Superior temporal gyrus (tissue), 1 donor: Measurements from ENCODE around the gene AP5B1.

ENCODE experiments used
- DNase-seq: peaks from one replicate; pipeline ENCODE4 v3.0.0-alpha.2; 2016; ENCODE audit errors: extremely low spot score

The AP5B1 gene, protein sequence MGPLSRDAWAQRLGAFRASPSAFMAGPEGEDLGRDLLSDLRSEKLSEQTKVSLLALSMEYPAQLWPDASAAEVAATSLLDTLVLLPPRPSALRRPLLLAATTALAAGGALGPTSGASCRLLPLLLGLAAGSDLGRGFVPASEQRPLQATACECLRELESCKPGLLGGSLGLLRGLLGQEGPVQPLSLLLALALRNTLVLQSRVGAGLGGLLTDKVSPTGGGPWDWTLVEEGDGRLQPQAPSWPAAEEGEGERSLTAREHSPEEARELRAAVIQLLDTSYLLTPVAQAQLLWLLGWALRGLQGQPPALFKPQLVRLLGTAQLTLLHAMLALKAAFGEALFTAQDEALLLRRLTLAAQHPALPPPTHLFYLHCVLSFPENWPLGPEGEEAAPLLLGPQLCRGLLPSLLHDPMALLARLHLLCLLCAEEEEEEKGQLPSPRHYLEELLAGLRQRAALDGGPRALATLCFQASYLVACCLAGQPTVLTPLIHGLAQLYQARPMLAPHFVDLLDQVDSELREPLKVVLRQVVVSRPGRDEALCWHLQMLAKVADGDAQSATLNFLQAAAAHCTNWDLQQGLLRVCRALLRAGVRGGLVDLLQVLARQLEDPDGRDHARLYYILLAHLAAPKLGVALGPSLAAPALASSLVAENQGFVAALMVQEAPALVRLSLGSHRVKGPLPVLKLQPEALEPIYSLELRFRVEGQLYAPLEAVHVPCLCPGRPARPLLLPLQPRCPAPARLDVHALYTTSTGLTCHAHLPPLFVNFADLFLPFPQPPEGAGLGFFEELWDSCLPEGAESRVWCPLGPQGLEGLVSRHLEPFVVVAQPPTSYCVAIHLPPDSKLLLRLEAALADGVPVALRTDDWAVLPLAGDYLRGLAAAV

DNA sequence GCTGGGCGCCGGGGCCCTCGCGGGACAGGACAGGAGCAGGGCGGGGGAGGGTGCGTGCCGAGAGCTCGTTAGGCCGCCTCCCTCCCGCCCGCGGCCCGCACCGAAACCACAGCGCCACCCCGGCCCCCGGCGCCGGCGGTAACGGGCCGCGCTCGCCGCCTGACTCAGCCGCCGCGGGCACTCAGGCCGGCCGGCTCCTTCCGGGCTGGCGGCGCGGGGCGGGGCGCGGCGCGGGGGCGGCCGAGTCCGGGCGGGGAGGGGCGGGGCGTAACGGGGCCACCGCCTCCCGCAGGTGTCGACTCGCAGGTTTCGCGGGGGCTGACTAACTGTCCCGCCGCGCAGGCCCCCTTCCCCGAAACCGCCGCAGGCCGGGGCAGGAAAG lies at the start of gene AP5B1:
Gene AP5B1 (minus strand): TSS at position 207 of the 382 bp plus-strand sequence. CDS start 385 bp downstream, outside the sequence.
- peak; percentile 18 for DNase-seq

DNA sequence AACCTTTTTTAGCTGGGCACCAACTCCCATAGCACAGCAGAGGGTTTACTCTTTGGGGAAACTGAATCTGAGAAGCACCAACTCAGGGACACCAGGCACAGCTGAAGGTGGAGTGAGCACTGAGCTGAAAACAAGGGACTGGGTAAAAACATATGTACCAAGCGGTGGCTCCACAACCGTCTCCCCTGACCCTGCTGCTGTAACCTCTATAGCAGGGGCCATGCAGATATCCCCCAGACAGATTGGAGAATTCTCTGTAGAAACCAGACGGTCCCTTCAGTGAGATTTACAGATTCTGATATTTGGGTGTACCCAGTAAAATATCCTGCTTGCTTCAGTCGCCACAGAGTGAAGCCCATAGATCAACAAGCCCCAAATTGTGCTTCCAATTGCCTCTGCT lies 48.7 kb upstream of the AP5B1 start:
- DNase-seq: no peak

DNA sequence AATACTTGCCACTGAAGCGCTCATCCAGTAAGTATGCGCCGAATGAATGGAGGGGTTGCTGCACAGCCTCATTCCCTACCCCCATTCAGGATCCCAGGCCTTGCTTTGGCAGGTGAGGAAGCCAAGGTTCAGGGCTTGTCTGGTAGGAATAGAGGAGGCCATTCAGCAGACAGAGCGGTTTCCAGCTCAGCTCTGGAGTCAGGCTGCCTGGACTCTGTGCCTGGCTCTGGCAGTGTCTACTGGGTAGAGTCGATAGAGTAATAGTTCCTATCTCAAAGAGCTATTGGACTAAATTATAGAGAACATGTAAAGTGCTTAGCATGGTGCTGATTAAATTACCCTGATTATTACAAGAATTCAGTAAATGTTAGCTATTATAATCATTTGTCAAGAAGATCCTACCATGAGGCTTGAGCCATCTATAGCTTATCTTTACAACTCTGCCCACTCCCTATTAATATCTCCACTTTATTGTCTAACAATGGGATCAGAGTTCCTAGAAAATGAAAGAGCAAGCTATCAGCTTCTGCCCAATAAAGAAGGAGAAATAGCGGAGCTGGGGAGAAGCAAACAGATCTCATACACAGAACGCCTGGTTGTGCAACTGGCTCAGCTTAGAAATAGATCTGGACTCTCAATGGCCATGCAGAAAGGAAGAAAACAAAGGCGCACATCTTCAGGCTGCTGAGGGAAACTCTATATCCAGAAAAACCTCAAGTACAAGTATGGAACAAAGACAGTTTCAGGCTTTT lies 46.4 kb upstream of the AP5B1 start:
- DNase-seq: no peak

DNA sequence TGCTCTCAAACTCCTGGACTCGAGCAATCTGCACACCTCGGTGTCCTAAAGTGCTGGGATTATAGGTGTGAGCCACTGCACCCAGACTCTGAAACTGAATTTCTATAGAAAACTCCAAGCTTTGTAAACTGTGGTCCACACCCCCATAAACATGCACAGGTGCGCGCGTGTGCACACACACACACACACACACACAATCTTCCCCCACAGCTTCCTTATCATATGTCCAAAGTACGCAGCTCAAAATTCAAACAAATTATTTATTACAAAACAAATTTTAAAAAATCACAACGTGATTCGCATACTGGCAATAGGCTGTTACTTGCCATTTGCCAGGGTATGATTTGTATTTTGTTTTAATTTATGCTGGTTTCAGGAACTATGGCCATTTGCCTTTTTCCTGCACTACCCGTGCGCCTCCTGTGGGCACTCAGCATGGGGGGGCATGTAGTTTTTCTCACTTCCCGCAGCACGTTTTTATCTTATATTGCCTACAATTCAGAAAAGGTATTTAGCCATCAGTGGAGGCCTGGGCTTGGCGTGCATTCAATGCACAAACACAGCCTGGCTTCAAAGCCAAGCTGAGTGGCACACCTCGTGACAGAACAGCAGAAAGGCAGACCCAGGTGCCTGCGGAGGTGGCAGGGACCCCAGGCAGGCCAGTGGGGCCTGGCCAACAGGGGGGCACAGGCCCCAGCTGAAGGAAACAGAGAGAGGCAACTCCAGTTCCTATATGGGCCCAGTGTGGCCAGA lies 42.2 kb upstream of the AP5B1 start:
- DNase-seq: no peak

DNA sequence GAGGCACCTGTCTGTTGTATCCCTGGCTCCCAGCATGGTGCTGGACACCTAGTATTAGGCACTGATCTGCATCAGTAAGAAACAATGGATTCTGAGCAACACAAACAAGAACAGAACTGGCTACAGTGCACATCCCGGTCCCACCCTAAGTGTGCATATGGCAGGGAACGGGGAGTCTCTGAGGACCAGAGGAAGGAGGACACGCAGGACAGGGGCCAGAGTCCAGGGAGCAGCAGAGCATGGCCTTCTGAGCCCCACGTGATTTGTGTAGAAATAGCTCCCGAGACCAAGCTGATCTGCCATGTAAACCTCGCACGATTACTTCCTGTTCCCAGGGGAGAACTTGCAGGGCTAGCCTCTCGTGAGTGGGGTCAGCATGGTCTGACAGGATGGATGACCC lies 40.3 kb upstream of the AP5B1 start:
- DNase-seq: no peak

DNA sequence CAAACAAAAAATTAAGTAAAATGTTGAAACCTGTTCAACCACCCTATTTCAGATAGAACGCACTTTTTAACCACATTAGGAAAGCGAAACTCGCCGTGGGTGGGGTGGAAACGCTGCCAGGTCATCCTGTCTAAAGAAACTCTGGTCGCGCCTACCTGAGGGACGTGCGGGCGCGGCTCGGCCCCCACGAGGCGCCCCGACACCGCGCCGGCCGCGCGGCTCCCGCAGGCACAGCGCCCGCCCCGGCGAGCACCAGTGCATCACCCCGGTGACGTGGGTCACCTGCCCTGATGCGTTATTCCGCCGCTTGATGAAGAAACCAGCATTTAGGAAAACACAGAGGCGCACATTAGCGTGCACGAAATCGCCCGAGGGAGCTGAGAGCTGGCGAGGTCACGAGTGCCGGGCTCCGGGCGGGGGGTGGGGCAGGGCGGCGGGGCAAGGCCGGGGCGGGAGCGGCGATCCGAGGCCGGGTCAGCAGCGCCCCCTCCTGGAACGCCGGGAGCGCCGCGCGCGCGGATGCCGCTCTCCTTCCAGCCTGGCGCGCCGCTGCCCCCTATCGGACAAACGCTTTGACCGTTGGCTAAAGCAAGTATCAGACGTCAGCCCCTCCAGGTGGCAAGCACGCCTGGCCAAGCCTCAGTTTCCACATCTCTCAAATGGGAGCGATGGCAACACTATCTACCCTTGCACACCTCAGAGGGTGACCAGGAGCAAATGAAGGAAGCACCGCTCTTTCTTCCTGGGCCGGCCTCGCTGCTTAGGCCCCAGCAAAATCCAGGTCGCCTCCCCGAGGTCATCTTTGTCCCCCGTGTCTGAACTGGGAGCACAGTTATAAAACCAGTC lies 37.3 kb upstream of the AP5B1 start:
- DNase-seq: peak; percentile 93

DNA sequence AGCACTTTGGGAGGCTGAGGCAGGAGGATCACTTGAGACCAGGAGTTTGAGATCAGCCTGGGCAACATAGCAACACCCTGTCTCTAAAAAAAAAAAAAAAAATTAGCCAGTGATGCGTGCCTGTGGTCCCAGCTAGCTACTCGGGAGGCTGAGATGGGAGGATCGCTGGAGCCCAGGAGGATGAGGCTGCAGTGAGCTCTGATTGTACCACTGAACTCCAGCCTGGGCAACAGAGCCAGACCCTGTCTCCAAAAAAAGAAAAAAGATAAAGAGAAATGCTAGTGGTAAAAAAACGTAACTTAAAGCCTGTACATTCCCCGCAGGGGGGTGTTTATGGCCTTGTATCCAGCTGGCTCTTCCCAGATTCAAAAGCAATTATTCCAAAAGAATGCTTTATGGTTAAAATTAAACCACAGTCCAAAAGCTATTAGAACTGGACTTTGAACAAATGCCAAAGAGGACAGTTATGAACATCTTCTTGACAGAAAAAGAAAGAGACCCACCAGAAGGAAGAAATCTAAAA lies 36.6 kb upstream of the AP5B1 start:
- peak; percentile 23 for DNase-seq

DNA sequence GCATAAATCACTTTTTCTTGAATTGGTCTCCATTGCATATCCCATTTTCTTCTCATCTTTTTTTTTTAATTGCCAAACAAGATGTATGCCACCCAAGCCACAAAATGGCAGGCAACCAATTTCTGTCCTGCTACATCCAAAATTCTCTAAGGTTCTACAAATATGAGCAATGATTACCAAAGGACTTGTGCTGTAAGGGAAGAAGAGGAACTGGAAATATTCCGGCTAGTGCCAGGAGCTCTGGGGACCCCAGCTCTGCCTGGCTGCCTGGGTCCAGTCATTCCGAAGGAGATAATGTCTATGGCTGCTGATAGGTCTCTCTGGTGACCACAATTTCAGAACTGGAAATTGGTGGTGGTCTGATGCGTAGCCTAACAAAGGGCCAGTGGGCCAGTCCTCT lies 35.9 kb upstream of the AP5B1 start:
- no peak for DNase-seq

DNA sequence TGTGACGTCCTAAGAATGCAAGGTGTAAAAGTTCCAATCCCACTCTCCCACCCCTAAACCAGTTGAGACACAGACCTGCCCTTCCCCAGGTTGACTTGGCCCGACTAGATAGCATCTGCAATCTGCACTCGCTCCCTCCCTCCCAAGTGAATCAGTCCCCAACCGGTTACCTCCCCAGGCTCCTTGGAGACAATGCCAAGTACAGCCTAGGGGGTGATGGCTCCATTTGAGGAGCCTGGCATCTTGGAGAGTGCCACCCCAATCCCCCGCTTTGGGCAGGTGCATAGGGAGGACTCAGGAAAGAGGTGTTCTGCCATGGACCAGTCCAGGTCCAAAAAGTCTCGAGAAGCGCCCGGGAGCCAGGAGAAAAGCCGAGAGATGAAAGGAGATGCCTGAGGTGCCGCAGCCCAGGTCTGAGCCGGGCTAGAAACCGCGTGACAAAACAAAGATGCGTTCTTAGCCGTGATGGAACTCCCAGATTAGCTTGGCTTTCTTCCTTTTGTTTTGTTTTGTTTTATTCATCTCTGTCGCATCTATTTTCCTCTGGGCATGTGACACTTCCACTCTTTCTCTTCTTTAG lies 34.3 kb upstream of the AP5B1 start:
- no peak for DNase-seq

DNA sequence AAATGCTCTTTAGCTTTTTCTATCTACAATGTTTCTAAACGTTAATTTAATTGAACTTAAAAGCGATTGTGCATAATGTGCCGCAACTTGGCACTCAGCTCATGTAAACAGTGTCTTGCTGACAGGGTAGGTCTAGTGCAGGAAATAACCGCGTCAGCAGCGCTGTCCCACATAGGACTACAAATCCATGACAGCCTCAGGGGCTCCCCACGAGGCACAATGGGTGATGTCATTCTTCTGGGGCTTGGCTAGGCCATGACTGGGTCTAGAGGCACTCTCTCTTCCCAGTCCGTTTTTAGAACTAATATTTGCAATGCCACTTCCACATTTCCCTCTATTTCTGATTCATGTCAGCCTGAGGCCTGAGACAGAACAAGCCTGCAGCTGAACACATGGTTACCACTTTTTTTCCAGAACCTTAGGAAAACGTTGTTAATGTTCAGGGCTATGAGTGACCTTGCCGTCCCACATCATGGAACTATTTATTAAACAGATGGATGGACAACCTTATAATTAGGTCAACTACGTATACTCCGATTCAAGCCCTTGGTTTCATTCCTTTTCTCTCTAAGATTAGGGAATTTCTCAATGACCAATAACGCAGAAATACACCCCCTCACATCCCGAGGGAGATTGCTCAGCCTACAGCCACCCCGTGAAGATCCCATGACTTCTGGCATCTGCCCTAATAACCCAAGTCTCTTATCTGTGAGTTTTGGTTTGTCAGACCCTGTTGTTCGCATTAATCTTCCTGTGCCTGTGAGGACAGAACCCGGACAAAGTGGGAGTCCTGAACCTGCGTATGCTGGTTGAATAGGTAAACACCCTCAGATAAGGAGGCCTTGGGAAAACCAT lies 33.6 kb upstream of the AP5B1 start:
- no peak for DNase-seq

DNA sequence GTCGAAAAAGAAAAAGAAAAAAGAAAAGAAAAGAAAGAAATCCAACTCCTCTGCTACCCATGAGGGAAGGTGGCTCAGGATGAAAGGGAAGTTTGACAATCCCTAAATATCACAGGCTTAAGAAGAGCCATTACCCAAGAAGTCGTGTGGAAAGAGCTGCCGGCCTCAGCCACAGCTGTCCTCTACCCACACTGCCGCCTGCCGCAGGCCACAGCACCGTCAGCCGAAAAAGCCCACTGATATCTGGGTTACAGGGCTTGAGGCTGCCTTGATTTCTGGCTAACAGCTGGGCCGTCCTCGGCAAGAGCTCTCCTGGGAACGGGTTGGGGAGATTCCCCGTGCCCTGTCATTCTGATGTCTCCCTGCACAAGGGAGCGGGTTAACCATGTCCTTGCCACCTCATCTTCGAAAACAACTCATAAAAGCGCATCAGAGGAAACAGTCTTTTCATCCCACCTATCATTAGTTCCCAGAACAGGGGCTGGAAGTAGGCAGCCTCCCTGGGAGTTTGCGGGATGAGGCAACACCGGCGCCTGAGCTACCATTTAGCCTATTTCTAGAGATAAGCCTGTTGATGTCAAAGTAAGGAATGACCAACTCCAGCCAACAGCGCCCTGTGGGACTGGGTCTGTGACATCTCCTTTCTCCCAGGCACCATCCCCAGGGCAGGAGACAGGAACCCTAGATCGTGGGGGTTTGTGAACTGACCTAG lies 31.1 kb upstream of the AP5B1 start:
- no peak for DNase-seq

DNA sequence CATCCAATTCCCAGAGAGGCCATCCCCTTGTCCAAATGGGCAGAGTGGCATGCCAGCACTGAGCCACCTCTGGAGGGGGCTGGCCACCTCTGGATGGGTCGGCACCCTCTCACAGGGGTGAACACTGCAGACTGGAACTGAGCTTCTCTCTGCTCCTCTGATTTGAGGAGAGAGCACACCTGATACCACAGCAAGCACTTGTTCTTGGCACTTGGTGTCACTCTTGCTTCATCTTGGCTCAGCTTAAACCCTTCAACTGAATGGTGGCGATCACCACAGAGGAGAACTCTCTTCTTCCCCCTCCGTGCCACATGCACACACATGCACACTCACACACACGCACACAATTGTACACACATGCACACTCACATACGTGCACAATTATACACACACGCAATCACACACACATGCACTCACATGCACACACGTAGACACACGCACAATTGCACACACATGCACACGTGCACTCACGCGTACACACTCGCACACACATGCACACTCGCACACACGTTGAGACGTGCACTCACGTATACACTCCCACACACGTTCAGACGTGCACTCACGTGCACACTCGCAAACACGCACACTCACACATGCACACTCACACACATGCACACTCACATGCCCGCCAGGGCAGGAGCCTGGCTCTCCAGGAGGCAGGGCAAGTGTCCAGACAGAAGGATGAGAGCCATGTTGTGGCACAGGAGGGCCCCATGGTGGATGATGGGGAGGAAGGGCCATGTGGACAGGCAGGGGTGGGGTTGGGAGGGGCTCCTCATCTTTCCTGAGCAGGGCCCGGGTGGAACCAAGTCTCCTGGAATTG lies 29.5 kb upstream of the AP5B1 start:
- no peak for DNase-seq

DNA sequence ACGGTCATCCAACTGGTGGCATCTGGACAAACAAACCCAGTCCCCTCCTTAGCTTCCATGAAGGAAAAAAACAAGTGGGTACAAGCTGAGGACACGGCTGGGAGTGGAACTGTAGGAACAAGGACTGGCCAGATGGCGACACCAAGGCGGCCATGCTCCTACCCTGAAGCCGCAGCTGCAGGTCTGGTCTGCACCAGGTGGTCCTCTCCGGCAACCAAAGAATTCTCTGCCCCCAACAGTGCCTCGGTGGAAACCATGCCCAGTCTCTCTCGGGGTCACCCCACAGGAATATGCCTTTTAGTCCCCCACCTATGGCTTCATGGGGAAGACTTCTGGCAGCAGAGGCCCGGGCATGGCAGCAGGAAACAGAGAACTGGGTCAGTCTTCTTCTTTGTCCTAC lies 28.7 kb upstream of the AP5B1 start:
- no peak for DNase-seq

DNA sequence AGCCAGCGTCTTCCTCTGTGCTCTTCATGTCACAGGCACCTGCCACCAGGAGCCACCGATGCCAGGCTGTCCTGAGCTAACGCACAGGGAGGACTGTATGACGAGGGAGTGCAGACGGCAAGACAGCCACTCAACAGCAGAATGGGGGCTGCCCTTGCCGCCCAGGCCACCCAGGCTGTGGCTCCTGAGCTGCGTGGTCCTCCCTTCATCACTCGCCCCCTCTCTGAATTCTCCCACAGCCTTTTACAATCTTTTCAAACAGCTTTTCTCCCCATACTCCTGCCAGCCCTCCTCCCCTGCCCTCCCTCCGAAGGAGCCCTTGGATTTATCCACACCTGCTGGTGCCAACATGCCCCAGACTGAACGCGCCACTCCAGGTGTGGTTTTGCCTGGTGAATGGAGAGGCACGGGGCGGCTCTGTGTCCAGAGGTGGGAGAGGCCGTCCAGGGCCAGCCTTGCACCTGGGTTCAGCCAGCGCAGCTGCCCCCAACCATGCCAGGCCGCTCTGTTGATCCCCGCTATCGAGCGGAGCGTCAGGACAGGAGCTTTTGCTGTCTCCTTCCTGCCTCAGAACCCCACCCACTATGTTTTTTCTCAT lies 28.1 kb upstream of the AP5B1 start:
- no peak for DNase-seq

DNA sequence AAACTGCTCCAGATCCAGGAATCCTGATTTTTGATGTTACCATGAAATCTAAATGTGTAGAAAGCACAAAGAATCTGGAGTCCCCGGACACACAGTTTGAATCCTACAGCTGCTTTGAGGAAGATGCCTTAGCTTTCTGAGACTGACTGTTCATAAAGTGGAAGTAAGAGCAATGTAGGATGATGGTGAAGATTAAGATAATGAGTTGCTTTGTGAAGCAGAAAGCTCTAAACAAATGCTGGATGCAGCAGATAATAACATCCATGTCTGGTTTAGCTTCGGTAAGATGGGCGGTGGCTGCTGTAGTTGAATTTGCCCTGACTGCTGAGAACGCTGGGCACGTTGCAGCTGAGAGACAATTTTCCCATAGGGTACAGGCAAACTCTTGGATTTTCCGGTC lies 26.2 kb upstream of the AP5B1 start:
- DNase-seq: no peak

DNA sequence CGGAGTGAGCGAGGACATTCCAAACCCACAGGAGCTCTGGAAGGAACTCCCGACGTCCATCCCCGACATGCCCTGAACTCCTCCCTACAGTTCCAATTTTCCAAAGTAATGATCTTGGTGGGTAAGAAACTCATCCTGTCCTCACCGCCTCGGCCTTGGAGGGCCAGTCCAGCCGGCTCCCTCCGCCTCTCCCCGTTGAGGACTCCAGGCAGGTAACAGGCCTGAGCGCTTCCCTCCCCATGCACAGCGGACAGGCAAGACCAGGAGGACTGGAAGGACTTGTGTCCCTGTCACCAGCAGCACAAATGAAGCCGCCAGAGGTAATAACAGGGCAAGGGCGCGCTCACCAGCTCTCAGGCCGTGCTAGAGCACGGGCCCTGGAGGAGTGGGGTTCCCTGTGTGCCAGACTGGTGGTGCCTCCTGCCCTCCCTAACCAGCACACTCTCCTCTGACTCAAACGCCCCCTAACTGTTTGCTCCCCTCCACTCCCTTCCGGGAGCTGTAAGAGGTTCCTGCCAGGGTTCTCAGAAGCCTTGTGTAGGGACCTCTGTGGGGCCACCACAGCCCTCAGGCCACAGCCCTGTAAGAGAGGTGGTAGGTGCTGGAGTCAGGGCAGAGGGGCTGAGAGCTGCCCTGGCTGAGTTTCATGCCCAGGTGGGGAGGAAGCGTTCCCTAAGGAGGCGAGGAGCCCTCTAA lies 23.2 kb upstream of the AP5B1 start:
- DNase-seq: no peak
